HepG2 (cell line): ENCODE measurements around the gene HECA. TPM values are rescaled to one million over a fixed set of nuclear protein-coding genes. Genes with fewer than 3 reads are reported as not detected.

Source experiments
- ATAC-seq: fragments of 200-7000 bp; cut with Tn5 transposase; 3 replicates; pipeline ENCODE4 v1.9.1; 2020; ENCODE audit warnings: mild to moderate bottlenecking, moderate library complexity
- BruUV-seq: library from RNA; stranded (reverse); fragments of 400-500 nt; replicated peaks from 2 replicates; lab custom pipeline; 2021; lab: Mats Ljungman, UMichigan
- CTCF ChIA-PET: fragments of 300-600 bp; formaldehyde crosslinking; extraction: SDS; loops from one replicate; lab custom pipeline; 2021; ENCODE audit warnings: low total read pairs, inconsistent platforms, low intra/inter-chr PET ratio; lab: Yijun Ruan, JAX
- POLR2A ChIA-PET: fragments of 350-600 bp; sonication (Branson Sonifier 250); formaldehyde crosslinking; loops from one replicate; lab custom pipeline; 2020; ENCODE audit warnings: antibody characterized with exemption, inconsistent platforms; lab: Yijun Ruan, JAX
- DNase-seq: peaks from one replicate; pipeline ENCODE4 v3.0.0-alpha.2; 2015; ENCODE audit warnings: low spot score
- FAIRE-seq: peaks from 3 replicates; lab custom pipeline; 2011; peaks lifted over from hg19 to GRCh38; lab: Jason Lieb, UNC
- H2AFZ ChIP-seq: one replicate; pipeline ENCODE4 v1.6.1; 2011; ENCODE audit warnings: low read length, inconsistent platforms
- H3K27ac ChIP-seq: fragments of 300-600 bp; 3 replicates; pipeline ENCODE4 v1.8.0; 2011; ENCODE audit warnings: mixed run types, mild to moderate bottlenecking, mixed read lengths, low read length, inconsistent platforms; ENCODE audit not compliant: insufficient read depth; ENCODE audit errors: extremely low read length
- H3K27me3 ChIP-seq, 2 experiments: fragments of 200-600 bp in 1 of 2; 2 replicates in 1 of 2; 3 replicates in 1 of 2; pipeline versions ENCODE4 v1.6.0 to v1.8.0; 2011; ENCODE audit warnings: low read length in 2 of 2, mild to moderate bottlenecking in 2 of 2, moderate library complexity in 2 of 2, inconsistent platforms in 1 of 2; ENCODE audit not compliant: insufficient read depth in 2 of 2, control insufficient read depth in 1 of 2
- H3K36me3 ChIP-seq, 2 experiments: fragments of 200-600 bp in 1 of 2; replicated peaks in 1 of 2; 2 replicates in 1 of 2; 3 replicates in 1 of 2; pipeline versions ENCODE4 v1.5.1 to v1.8.0; 2011; ENCODE audit warnings: low read length in 2 of 2, inconsistent platforms in 1 of 2; ENCODE audit not compliant: insufficient read depth in 2 of 2, control insufficient read depth in 1 of 2
- H3K4me1 ChIP-seq: 2 replicates; pipeline ENCODE4 v1.5.1; 2012; ENCODE audit warnings: low read length, inconsistent platforms; ENCODE audit not compliant: insufficient read depth
- H3K4me2 ChIP-seq: 2 replicates; pipeline ENCODE4 v1.6.0; 2011; ENCODE audit warnings: low read depth, low read length, inconsistent platforms
- H3K4me3 ChIP-seq, 3 experiments: fragments of 200-600 bp in 1 of 3; sonication (generic), shearing (Covaris generic) in 1 of 3; replicated peaks in 1 of 3; 2 replicates each; pipeline ENCODE4 v1.5.1; 2011 to 2016; ENCODE audit warnings: low read length in 3 of 3, inconsistent platforms in 2 of 3, low read depth in 2 of 3, mild to moderate bottlenecking in 2 of 3, control low read depth in 1 of 3, mixed read lengths in 1 of 3; ENCODE audit not compliant: insufficient read depth in 1 of 3
- H3K79me2 ChIP-seq: one replicate; pipeline ENCODE4 v1.6.1; 2011; ENCODE audit warnings: low read length, inconsistent platforms; ENCODE audit not compliant: insufficient read depth
- H3K9ac ChIP-seq: 2 replicates; pipeline ENCODE4 v1.6.0; 2011; ENCODE audit warnings: mild to moderate bottlenecking, low read depth, low read length, inconsistent platforms; ENCODE audit not compliant: insufficient read depth
- H3K9me3 ChIP-seq: 2 replicates; pipeline ENCODE4 v1.5.1; 2012; ENCODE audit warnings: mild to moderate bottlenecking, low read length
- H4K20me1 ChIP-seq: 2 replicates; pipeline ENCODE4 v1.6.0; 2011; ENCODE audit warnings: inconsistent platforms, mild to moderate bottlenecking, low read length, moderate library complexity; ENCODE audit not compliant: insufficient read depth
- BORCS8-MEF2B ChIP-seq: sonication (generic); formaldehyde crosslinking; IDR thresholded peaks from 2 replicates; pipeline ENCODE4 v1.8.0; 2022; ENCODE audit warnings: mild to moderate bottlenecking, missing genetic modification reagents
- DMAP1 ChIP-seq: IDR thresholded peaks from 2 replicates; pipeline ENCODE4 v1.6.1; 2016
- FOXC1 ChIP-seq: sonication (generic); formaldehyde crosslinking; IDR thresholded peaks from 2 replicates; pipeline ENCODE4 v1.8.0; 2022; ENCODE audit warnings: mild to moderate bottlenecking, missing genetic modification reagents, borderline replicate concordance
- GMEB2 ChIP-seq: IDR thresholded peaks from 2 replicates; pipeline ENCODE4 v1.6.1; 2016; ENCODE audit warnings: missing biosample characterization, missing genetic modification reagents, low read depth
- HNRNPL ChIP-seq: fragments of 200-400 bp; formaldehyde crosslinking; IDR thresholded peaks from 2 replicates; pipeline ENCODE4 v1.6.1; 2017; ENCODE audit warnings: mild to moderate bottlenecking, low read depth, low read length
- MED1 ChIP-seq: sonication (generic); formaldehyde crosslinking; IDR thresholded peaks from 2 replicates; pipeline ENCODE4 v1.4.0; 2020; ENCODE audit warnings: missing genetic modification reagents
- PRDM15 ChIP-seq: sonication (generic); formaldehyde crosslinking; IDR thresholded peaks from 2 replicates; pipeline ENCODE4 v1.4.0; 2020; ENCODE audit warnings: missing genetic modification reagents
- RNF2 ChIP-seq: fragments of 450-650 bp; conservative IDR thresholded peaks from 2 replicates; pipeline ENCODE4 v1.6.1; 2016; ENCODE audit warnings: low read depth
- TFAP4 ChIP-seq: sonication (generic); IDR thresholded peaks from 2 replicates; pipeline ENCODE4 v1.6.1; 2016; ENCODE audit warnings: low read depth, borderline replicate concordance
- ZBTB20 ChIP-seq: sonication (generic); formaldehyde crosslinking; IDR thresholded peaks from 2 replicates; pipeline ENCODE4 v1.8.1; 2023; ENCODE audit warnings: missing genetic modification reagents, low read depth, mild to moderate bottlenecking, borderline replicate concordance
- ZFP36L2 ChIP-seq: sonication (generic); formaldehyde crosslinking; IDR thresholded peaks from 2 replicates; pipeline ENCODE4 v1.4.0; 2020; ENCODE audit warnings: missing genetic modification reagents
- ZFP41 ChIP-seq: sonication (generic); formaldehyde crosslinking; IDR thresholded peaks from 2 replicates; pipeline ENCODE4 v1.4.0; 2020; ENCODE audit warnings: mild to moderate bottlenecking, missing genetic modification reagents, borderline replicate concordance
- ZNF207 ChIP-seq: fragments of 450-650 bp; IDR thresholded peaks from 2 replicates; pipeline ENCODE4 v1.6.1; 2016; ENCODE audit warnings: antibody characterized with exemption, borderline replicate concordance
- ZNF232 ChIP-seq: sonication (generic); formaldehyde crosslinking; IDR thresholded peaks from 2 replicates; pipeline ENCODE4 v1.4.0; 2020; ENCODE audit warnings: missing genetic modification reagents, borderline replicate concordance
- ZNF253 ChIP-seq: sonication (generic); formaldehyde crosslinking; IDR thresholded peaks from 2 replicates; pipeline ENCODE4 v1.8.0; 2022; ENCODE audit warnings: mild to moderate bottlenecking, missing genetic modification reagents, borderline replicate concordance
- ZNF567 ChIP-seq: sonication (generic); formaldehyde crosslinking; IDR thresholded peaks from 2 replicates; pipeline ENCODE4 v1.8.1; 2023; ENCODE audit warnings: mild to moderate bottlenecking, missing genetic modification reagents, borderline replicate concordance
- ZNF800 ChIP-seq: sonication (generic); formaldehyde crosslinking; IDR thresholded peaks from 2 replicates; pipeline ENCODE4 v1.4.0; 2020; ENCODE audit warnings: missing genetic modification reagents
- WGBS: methylation state at CpG from one replicate; pipeline ENCODE4 v1.1.6; 2017; ENCODE audit warnings: low lambda C conversion rate; 5-methylcytosine and 5-hydroxymethylcytosine counted together
- in situ Hi-C: cut with HindIII; loops from 2 replicates; pipeline ENCODE4 v1.10.0; 2017; ENCODE audit warnings: low pct_unique_long_range_greater_than_20kb; ENCODE audit not compliant: extremely low pct_ligation_motif_present
- intact Hi-C: fragments of 100-400 bp; cut with micrococcal nuclease; formaldehyde crosslinking; loops from one replicate; pipeline ENCODE4 v1.10.0; 2022; ENCODE audit not compliant: unreplicated experiment
- polyA plus RNA-seq, 8 experiments: library from polyadenylated mRNA; depleted of rRNA in 3 of 8; stranded (reverse) in 7 of 8; unstranded in 1 of 8; fragments of >200 nt; fragmentation: Illumina TruSeq in 4 of 8; extraction: Trizol in 4 of 8; gene quantifications; 2 replicates each; pipeline versions ENCODE4 v1.2.1 to v1.2.3, GENCODE V29; 2011 to 2016; ENCODE audit warnings: low read depth in 4 of 8, missing spikeins in 1 of 8, mixed read lengths in 1 of 8; ENCODE audit not compliant: insufficient read depth in 1 of 8
- total RNA-seq, 5 experiments: library from RNA; depleted of rRNA; stranded (reverse); fragments of >200 nt; fragmentation: Illumina TruSeq; extraction: Trizol; gene quantifications; 2 replicates each; pipeline ENCODE4 v1.2.3, GENCODE V29; 2016; ENCODE audit warnings: low read depth in 1 of 5

The HECA gene
- total and polyA plus RNA-seq, 2 of the 13 experiments (the other 11 are each of a cell fraction or from before 2014, with no cell fraction given) = 0.18 to 0.49 TPM

GRCh38 chr6:139172151-139172550, 37.3 kb downstream of the HECA start (continued):
- TF ChIP-seq PRDM15 (CRISPR knock-in tag) = no peak

GRCh38 chr6:139172567-139172966, 37.7 kb downstream of the HECA start:
- no peak for TF ChIP-seq ZNF232 (CRISPR knock-in tag)
- no peak for TF ChIP-seq HNRNPL
- no peak for TF ChIP-seq BORCS8-MEF2B (CRISPR knock-in tag)
- TF ChIP-seq ZNF567 (CRISPR knock-in tag) = no peak
- TF ChIP-seq ZNF253 (CRISPR knock-in tag) = no peak
- no peak for TF ChIP-seq ZNF207
- TF ChIP-seq ZBTB20 (CRISPR knock-in tag) = no peak
- TF ChIP-seq RNF2 = no peak
- no peak for TF ChIP-seq MED1
- no peak for TF ChIP-seq GMEB2 (CRISPR knock-in tag)
- no peak for TF ChIP-seq TFAP4
- no peak for TF ChIP-seq ZNF800
- TF ChIP-seq FOXC1 (CRISPR knock-in tag) = no peak
- TF ChIP-seq ZFP41 (CRISPR knock-in tag) = no peak
- no peak for TF ChIP-seq DMAP1 (CRISPR knock-in tag)
- no peak for TF ChIP-seq ZFP36L2 (CRISPR knock-in tag)
- TF ChIP-seq, all 625 proteins: peak for 0
- Histone ChIP-seq H4K20me1 (no peaks in the 10 kb centered on the region), H3K9ac (no peak overlapping the region), H3K79me2 (no peaks in the 10 kb centered on the region), H3K4me1 (no peaks in the 10 kb centered on the region), H3K4me2 (no peak overlapping the region), H2AFZ (no peak overlapping the region), H3K4me3 (no peak overlapping the region), H3K36me3 (no peaks in the 10 kb centered on the region), H3K27me3 (no peaks in the 10 kb centered on the region; a peak in 1 of 5 replicates), H3K9me3 (no peaks in the 10 kb centered on the region), H3K27ac (no peak overlapping the region)
- FAIRE-seq (no peak), DNase-seq (no peak), ATAC-seq (no peak)
- intact Hi-C loops = no loop called here
- CTCF ChIA-PET = no interaction called here
- WGBS = 49% methylated on average over 6 of the region's 6 CpGs
- in situ Hi-C loops = no loop called here
- POLR2A ChIA-PET = no interaction called here
- BruUV-seq = no TSS peak
